Inferior parietal cortex (tissue), 1 donor: ENCODE measurements around the gene ALDOA.
"Not testable (repeated sequence)": the region's sequence is repeated elsewhere in the genome, so short reads cannot be mapped to it uniquely, and the experiment has no call there.

Experiments used
- DNase-seq: peaks from one replicate; pipeline ENCODE4 v3.0.0-alpha.2; 2016; ENCODE audit errors: extremely low spot score

ALDOA gene

DNA sequence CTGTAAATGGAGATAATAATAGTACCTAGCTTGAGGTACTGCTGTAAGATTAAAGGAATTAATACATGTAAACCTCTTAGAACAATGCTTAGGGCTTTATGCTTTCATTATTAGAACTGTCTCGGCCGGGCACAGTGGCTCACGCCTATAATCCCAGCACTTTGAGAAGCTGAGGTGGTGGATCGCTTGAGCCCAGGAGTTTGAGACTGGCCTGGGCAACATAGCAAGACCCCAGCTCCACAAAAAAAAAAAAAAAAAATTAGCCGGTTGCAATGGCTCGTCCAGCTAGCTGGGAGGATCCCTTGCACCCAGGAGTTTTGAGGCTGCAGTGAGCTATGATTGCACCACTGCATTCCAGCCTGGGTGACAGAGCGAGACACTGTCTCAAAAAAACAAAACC is 49.3 kb downstream of the ALDOA start:
- not testable (repeated sequence) for DNase-seq

DNA sequence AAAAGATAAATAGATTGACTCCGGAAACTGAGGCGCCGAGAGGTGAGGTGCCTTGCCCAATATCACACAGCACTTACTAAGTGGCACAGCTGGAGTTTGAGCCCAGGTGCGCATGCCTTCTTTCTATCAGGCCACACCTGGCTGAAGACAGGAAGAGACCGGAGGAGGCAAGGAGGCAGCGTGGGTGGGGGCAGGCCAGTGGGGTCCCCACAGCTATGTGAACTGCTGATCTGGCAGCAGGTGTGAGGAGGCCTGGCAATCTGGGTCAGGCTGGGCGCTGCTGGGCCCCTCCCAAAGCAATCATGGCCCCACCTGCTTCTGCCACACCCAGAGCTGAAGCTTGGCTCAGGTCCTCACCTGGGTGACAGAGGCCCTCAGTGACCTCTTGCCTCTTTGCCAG is 49.7 kb downstream of the ALDOA start:
- DNase-seq = no peak

DNA sequence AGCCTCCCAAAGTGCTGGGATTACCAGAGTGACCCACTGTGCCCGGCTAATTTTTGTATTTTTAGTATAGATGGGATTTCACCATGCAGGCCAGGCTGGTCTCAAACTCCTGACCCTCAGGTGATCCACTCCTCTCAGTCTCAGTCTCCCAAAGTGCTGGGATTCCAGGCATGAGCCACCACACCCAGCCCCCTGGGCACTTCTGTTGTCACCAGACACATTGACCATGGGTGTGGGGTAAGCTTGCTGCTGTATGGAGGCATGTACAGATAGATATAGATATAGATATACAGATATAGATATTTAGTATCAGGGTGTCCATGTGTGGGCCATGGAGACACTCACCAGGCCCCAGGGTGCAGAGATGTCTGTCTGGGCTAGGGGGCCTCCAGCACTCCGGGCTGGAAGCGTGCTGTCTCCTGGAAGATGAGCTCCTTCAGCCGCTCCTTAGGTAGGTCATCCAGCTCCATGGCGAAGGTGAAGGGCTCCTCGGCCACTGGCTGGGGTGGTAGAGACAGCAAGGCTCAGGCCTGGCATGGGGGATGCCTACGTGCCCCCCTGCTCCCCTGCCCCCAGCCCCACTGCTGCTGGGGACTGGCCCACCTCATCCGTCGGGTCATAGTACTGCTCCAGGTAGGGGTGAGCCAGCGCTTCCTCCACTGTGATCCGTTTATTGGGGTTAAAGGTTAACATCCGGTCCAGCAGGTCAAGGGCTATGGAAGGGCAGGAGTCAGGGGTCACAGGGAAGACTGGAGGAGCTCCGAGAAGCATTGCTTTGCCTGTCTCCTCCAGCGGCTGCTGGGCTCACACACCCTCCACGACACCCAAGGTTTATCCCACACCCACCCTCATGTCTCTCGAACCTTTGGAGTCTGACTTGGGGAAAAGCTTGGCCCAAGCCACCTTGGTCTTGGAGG is 51.0 kb downstream of the ALDOA start:
- DNase-seq = no peak

GRCh38 chr16:30117768-30118167 is 52.2 kb downstream of the ALDOA start:
- DNase-seq = no peak

DNA sequence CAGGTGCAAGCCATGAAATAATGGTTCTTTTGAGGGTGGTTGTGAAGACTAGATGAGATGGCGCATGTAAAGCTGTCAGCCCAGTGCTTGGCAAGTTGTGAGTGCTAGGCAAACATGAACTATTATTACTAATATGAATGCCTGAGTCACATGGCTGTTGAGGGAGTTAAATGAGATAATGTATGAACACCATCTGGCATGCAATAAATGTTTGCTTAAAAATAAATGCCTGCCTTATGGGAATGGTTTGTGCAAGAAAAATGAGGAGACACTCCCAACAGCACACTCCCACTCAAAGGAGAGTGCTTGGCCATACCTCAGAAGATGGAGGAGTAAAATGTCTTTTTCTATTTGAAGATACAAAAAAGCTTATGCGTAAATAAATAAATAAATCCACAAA is 53.9 kb downstream of the ALDOA start:
- DNase-seq = no peak
